Mesendoderm (in vitro differentiated cells): Measurements from ENCODE around the gene GRIN1.

Source experiments
- DNase-seq: peaks from one replicate; pipeline ENCODE4 v3.0.0; 2013
- H2AK5ac ChIP-seq: 2 replicates; pipeline ENCODE4 v1.6.1; 2013; ENCODE audit warnings: low read length, inconsistent platforms
- H2BK120ac ChIP-seq: 2 replicates; pipeline ENCODE4 v1.6.1; 2013; ENCODE audit warnings: low read depth, mild to moderate bottlenecking, low read length, moderate library complexity, mixed read lengths
- H2BK15ac ChIP-seq: replicated peaks from 2 replicates; pipeline ENCODE4 v1.6.1; 2013; ENCODE audit warnings: low read depth, mild to moderate bottlenecking, moderate library complexity
- H2BK5ac ChIP-seq: 2 replicates; pipeline ENCODE4 v1.6.1; 2013; ENCODE audit warnings: low read length, inconsistent platforms
- H3K18ac ChIP-seq: 2 replicates; pipeline ENCODE4 v1.6.1; 2013; ENCODE audit warnings: mild to moderate bottlenecking, low read length, mixed read lengths
- H3K23ac ChIP-seq: one replicate; pipeline ENCODE4 v1.6.1; 2013; ENCODE audit warnings: low read length
- H3K27ac ChIP-seq: 2 replicates; pipeline ENCODE4 v1.5.1; 2013; ENCODE audit warnings: low read depth, mild to moderate bottlenecking, inconsistent platforms, low read length, moderate library complexity
- H3K27me3 ChIP-seq: 2 replicates; pipeline ENCODE4 v1.6.1; 2013; ENCODE audit warnings: low read length, control low read depth, mild to moderate bottlenecking, inconsistent platforms; ENCODE audit not compliant: insufficient read depth, poor library complexity
- H3K36me3 ChIP-seq: 2 replicates; pipeline ENCODE4 v1.6.1; 2013; ENCODE audit warnings: low read length, inconsistent platforms; ENCODE audit not compliant: control insufficient read depth, insufficient read depth
- H3K4ac ChIP-seq: one replicate; pipeline ENCODE4 v1.6.1; 2013; ENCODE audit warnings: low read depth, mild to moderate bottlenecking, low read length, moderate library complexity
- H3K4me1 ChIP-seq: 2 replicates; pipeline ENCODE4 v1.6.1; 2013; ENCODE audit warnings: low read depth, low read length, inconsistent platforms; ENCODE audit not compliant: control insufficient read depth
- H3K4me2 ChIP-seq: 2 replicates; pipeline ENCODE4 v1.6.1; 2013; ENCODE audit warnings: low read length
- H3K4me3 ChIP-seq: 2 replicates; pipeline ENCODE4 v1.5.1; 2013; ENCODE audit warnings: mild to moderate bottlenecking, low read length
- H3K56ac ChIP-seq: one replicate; pipeline ENCODE4 v1.6.1; 2013; ENCODE audit warnings: low read length
- H3K79me1 ChIP-seq: 2 replicates; pipeline ENCODE4 v1.6.1; 2013; ENCODE audit warnings: low read length, inconsistent platforms
- H3K79me2 ChIP-seq: 2 replicates; pipeline ENCODE4 v1.6.1; 2013; ENCODE audit warnings: mild to moderate bottlenecking, low read length; ENCODE audit not compliant: control insufficient read depth, insufficient read depth
- H3K9ac ChIP-seq: 2 replicates; pipeline ENCODE4 v1.6.1; 2013; ENCODE audit warnings: low read length, inconsistent platforms
- H4K5ac ChIP-seq: one replicate; pipeline ENCODE4 v1.6.1; 2013; ENCODE audit warnings: low read length
- H4K8ac ChIP-seq: one replicate; pipeline ENCODE4 v1.6.1; 2013; ENCODE audit warnings: low read depth, mild to moderate bottlenecking, control low read depth, low read length, moderate library complexity
- WGBS: extraction: QIAGEN DNeasy Blood & Tissue Kit; methylation state at CpG from one replicate; pipeline ENCODE4 v1.1.7; 2013; ENCODE audit warnings: low lambda C conversion rate, missing lambda C conversion rate; ENCODE audit not compliant: insufficient coverage; ENCODE audit errors: extremely low coverage; 5-methylcytosine and 5-hydroxymethylcytosine counted together

Gene GRIN1

GRCh38 chr9:137206602-137207001 lies 67.6 kb downstream of the GRIN1 start:
- Histone ChIP-seq H3K79me2 (peaks cover 31% of the 10 kb centered on the region), H3K9ac (peak overlapping the region; percentile 96), H3K4ac (no peak overlapping the region), H3K18ac (no peak overlapping the region), H3K56ac (peak overlapping the region; percentile 46), H3K4me2 (no peak overlapping the region), H3K4me1 (peaks cover 6% of the 10 kb centered on the region), H2BK120ac (no peak overlapping the region), H2AK5ac (no peak overlapping the region), H3K23ac (no peak overlapping the region), H3K79me1 (peaks cover 34% of the 10 kb centered on the region), H3K27me3 (no peaks in the 10 kb centered on the region), H3K4me3 (no peak overlapping the region), H4K5ac (no peak overlapping the region), H3K27ac (no peak overlapping the region), H4K8ac (no peak overlapping the region), H2BK5ac (no peak overlapping the region), H2BK15ac (no peak overlapping the region), H3K36me3 (peaks cover 3% of the 10 kb centered on the region)
- DNase-seq: no peak
- no CpG with 5 or more reads among the region's 7 CpGs for whole genome bisulfite sequencing

DNA sequence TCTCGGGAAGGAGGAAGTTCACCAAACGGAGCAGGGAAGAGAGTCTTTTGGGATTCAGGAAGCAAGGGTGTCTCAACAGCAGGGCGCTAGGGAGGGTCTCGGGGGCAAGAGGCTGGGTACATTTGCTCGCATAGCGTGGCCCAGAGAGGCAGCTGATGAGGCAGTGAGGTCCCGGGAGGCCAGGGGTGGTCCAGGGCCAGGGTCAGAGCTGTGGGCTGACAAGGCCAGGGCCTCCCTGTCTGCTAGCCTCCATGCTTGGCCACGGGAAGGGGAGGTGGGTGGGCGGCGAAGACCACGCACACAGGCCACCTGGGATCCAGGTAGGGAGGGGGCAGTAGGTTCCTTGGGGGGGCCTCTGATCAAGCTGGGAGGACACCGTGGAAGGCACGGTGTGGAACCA lies 72.6 kb downstream of the GRIN1 start:
- Histone ChIP-seq H3K18ac (no peak overlapping the region), H3K27ac (no peak overlapping the region), H3K4me2 (no peak overlapping the region), H2AK5ac (no peak overlapping the region), H3K23ac (no peak overlapping the region), H3K56ac (no peak overlapping the region), H2BK15ac (no peak overlapping the region), H2BK120ac (no peak overlapping the region), H3K4me1 (no peaks in the 10 kb centered on the region), H2BK5ac (no peak overlapping the region), H3K9ac (no peak overlapping the region), H4K8ac (no peak overlapping the region), H3K79me1 (peaks cover 10% of the 10 kb centered on the region), H3K4me3 (no peak overlapping the region), H3K79me2 (peaks cover 7% of the 10 kb centered on the region), H4K5ac (no peak overlapping the region), H3K27me3 (no peaks in the 10 kb centered on the region), H3K36me3 (peaks cover 4% of the 10 kb centered on the region), H3K4ac (no peak overlapping the region)
- WGBS: no CpG with 5 or more reads among the region's 13 CpGs
- no peak for DNase-seq

DNA sequence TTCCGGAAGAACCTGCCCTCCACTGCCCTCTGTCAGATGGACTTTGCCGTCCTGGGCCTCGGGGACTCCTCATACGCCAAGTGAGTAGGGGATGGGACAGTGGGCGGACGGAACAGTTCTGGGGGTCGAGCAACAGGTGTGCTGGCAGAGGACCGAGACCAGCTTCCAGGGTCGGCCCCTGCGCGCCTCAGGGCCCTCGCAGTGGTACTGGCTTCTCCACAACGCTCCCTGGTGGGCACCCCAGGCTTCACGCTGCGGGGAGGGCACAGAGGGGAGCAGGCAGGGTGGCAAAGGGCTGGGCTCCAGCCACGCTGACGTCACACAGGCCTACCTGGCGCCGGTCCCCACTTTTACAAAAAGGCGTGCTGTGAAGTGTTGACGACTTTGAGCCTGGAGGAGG lies 73.6 kb downstream of the GRIN1 start:
- Histone ChIP-seq H2BK120ac (no peak overlapping the region), H3K27ac (no peak overlapping the region), H3K79me1 (peaks cover under 1% of the 10 kb centered on the region), H2AK5ac (no peak overlapping the region), H3K9ac (no peak overlapping the region), H4K8ac (no peak overlapping the region), H3K18ac (no peak overlapping the region), H3K79me2 (no peaks in the 10 kb centered on the region), H2BK5ac (no peak overlapping the region), H3K23ac (no peak overlapping the region), H3K4me2 (no peak overlapping the region), H3K4ac (no peak overlapping the region), H3K36me3 (peaks cover 1% of the 10 kb centered on the region), H3K27me3 (no peaks in the 10 kb centered on the region), H4K5ac (no peak overlapping the region), H2BK15ac (no peak overlapping the region), H3K4me1 (no peaks in the 10 kb centered on the region), H3K4me3 (no peak overlapping the region), H3K56ac (no peak overlapping the region)
- no CpG with 5 or more reads among the region's 21 CpGs for WGBS
- DNase-seq: no peak

GRCh38 chr9:137213160-137214060 lies 74.5 kb downstream of the GRIN1 start:
- H3K4me3 ChIP-seq: no peak overlapping the region
- H3K18ac ChIP-seq: no peak overlapping the region
- H3K4me1 ChIP-seq: no peaks in the 10 kb centered on the region
- H3K4ac ChIP-seq: no peak overlapping the region
- H3K9ac ChIP-seq: no peak overlapping the region
- H3K79me1 ChIP-seq: no peaks in the 10 kb centered on the region
- H2AK5ac ChIP-seq: no peak overlapping the region
- H3K27me3 ChIP-seq: no peaks in the 10 kb centered on the region
- no peak overlapping the region for H3K23ac ChIP-seq
- no peak overlapping the region for H3K27ac ChIP-seq
- H3K56ac ChIP-seq: no peak overlapping the region
- peaks cover 1% of the 10 kb centered on the region for H3K36me3 ChIP-seq
- H2BK120ac ChIP-seq: no peak overlapping the region
- no peak for DNase-seq
- H3K79me2 ChIP-seq: no peaks in the 10 kb centered on the region
- H2BK5ac ChIP-seq: no peak overlapping the region
- no peak overlapping the region for H2BK15ac ChIP-seq
- no peak overlapping the region for H4K8ac ChIP-seq
- WGBS: no CpG with 5 or more reads among the region's 49 CpGs
- no peak overlapping the region for H3K4me2 ChIP-seq
- no peak overlapping the region for H4K5ac ChIP-seq

DNA sequence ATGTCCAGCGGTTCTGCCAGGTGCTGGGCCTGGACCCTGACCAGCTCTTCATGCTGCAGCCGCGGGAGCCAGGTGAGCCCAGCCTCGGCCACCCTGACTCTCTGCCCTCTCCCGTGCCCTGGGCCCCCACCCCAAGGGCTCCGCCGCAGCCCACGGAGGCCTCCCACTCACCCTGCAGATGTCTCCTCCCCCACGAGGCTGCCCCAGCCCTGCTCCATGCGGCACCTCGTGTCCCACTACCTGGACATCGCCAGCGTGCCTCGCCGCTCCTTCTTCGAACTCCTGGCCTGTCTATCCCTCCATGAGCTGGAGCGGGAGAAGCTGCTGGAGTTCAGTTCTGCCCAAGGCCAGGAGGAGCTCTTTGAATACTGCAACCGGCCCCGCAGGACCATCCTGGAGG lies 75.7 kb downstream of the GRIN1 start:
- Histone ChIP-seq H3K27me3 (no peaks in the 10 kb centered on the region), H2AK5ac (no peak overlapping the region), H2BK120ac (no peak overlapping the region), H3K36me3 (peaks cover 1% of the 10 kb centered on the region), H2BK5ac (no peak overlapping the region), H2BK15ac (no peak overlapping the region), H3K4ac (no peak overlapping the region), H3K79me1 (no peaks in the 10 kb centered on the region), H3K79me2 (no peaks in the 10 kb centered on the region), H3K4me1 (peaks cover 5% of the 10 kb centered on the region), H3K4me3 (no peak overlapping the region), H4K5ac (no peak overlapping the region), H4K8ac (no peak overlapping the region), H3K4me2 (no peak overlapping the region), H3K18ac (no peak overlapping the region), H3K23ac (no peak overlapping the region), H3K27ac (no peak overlapping the region), H3K9ac (no peak overlapping the region), H3K56ac (no peak overlapping the region)
- DNase-seq: no peak
- WGBS: no CpG with 5 or more reads among the region's 19 CpGs
